Measurements from ENCODE around the gene CEP85.

CEP85 gene

GRCh38 chr1:26318338-26319064 is 84.5 kb downstream of the CEP85 start:
- DNase-seq: no peak

GRCh38 chr1:26320896-26321295 is 86.9 kb downstream of the CEP85 start:
- no peak for DNase-seq

- DNase-seq: peak; percentile 78
Measured at GRCh38 chr1:26321315-26322041, 87.5 kb downstream of the CEP85 start.

GRCh38 chr1:26322042-26322331 is 88.0 kb downstream of the CEP85 start:
- no peak for DNase-seq

GRCh38 chr1:26323382-26323781 is 89.4 kb downstream of the CEP85 start:
- no peak for DNase-seq

- DNase-seq: no peak
Measured at GRCh38 chr1:26324550-26324949, 90.5 kb downstream of the CEP85 start.

GRCh38 chr1:26327956-26328362 is 94.0 kb downstream of the CEP85 start:
- DNase-seq: no peak

Measured in NCI-H1092 treated with DMSO at 0.1 percent for 48 hours (cell line).